ENCODE results near the gene ZCCHC17.

ZCCHC17 gene

GRCh38 chr1:31364561-31365250 lies 67.9 kb downstream of the ZCCHC17 start:
- Histone ChIP-seq H3K27ac (no peak overlapping the region), H3K4me3 (no peak overlapping the region)

- Histone ChIP-seq H3K4me3 (no peak overlapping the region), H3K27ac (no peak overlapping the region)
Observed at GRCh38 chr1:31366796-31367195, 70.0 kb downstream of the ZCCHC17 start.

- Histone ChIP-seq H3K4me3 (no peak overlapping the region), H3K27ac (no peak overlapping the region)
Observed at GRCh38 chr1:31368611-31369107, 71.8 kb downstream of the ZCCHC17 start.

- Histone ChIP-seq H3K27ac (no peak overlapping the region), H3K4me3 (no peak overlapping the region)
Observed at GRCh38 chr1:31370021-31370420, 73.2 kb downstream of the ZCCHC17 start.

GRCh38 chr1:31370565-31370964 lies 73.7 kb downstream of the ZCCHC17 start:
- Histone ChIP-seq H3K27ac (no peak overlapping the region), H3K4me3 (no peak overlapping the region)

GRCh38 chr1:31371121-31371959 lies 74.5 kb downstream of the ZCCHC17 start:
- Histone ChIP-seq H3K27ac (no peak overlapping the region), H3K4me3 (no peak overlapping the region)

- H3K4me3 ChIP-seq = no peak overlapping the region
- peak overlapping the region in 4 of 21 experiments; percentile 84 to 89 (median 86) for H3K27ac ChIP-seq
Observed at GRCh38 chr1:31372051-31372450, 75.2 kb downstream of the ZCCHC17 start.

- H3K27ac ChIP-seq = peak overlapping the region in 16 of 21 experiments; percentile 20 to 89 (median 56)
- H3K4me3 ChIP-seq = peak overlapping the region; percentile 8 to 43 (median 19)
Observed at GRCh38 chr1:31372751-31373055, 75.9 kb downstream of the ZCCHC17 start.

- peak within 1 kb of the TSS; percentile 8 to 43 (median 19) for H3K4me3 ChIP-seq
- peak within 1 kb of the TSS in 17 of 21 experiments; percentile 20 to 89 (median 55) for H3K27ac ChIP-seq
Observed at GRCh38 chr1:31373056-31373896, 76.4 kb downstream of the ZCCHC17 start, which contains the start of gene FABP3. Gene FABP3 (minus strand): TSS chr1:31373076. CDS start chr1:31373014, 62 bp downstream.

GRCh38 chr1:31373897-31374486 lies 77.2 kb downstream of the ZCCHC17 start:
- H3K27ac ChIP-seq = peak overlapping the region in 11 of 21 experiments; percentile 20 to 89 (median 67)
- H3K4me3 ChIP-seq = peak overlapping the region in 5 of 7 experiments; percentile 16 to 43 (median 28)

- Histone ChIP-seq H3K27ac (peak overlapping the region in 2 of 21 experiments; percentile 2 to 20), H3K4me3 (no peak overlapping the region)
Observed at GRCh38 chr1:31374511-31375196, 77.8 kb downstream of the ZCCHC17 start.

- no peak overlapping the region for H3K4me3 ChIP-seq
- no peak overlapping the region for H3K27ac ChIP-seq
Observed at GRCh38 chr1:31376375-31377134, 79.7 kb downstream of the ZCCHC17 start.

GRCh38 chr1:31377364-31377863 lies 80.6 kb downstream of the ZCCHC17 start:
- H3K4me3 ChIP-seq = no peak overlapping the region
- H3K27ac ChIP-seq = no peak overlapping the region

GRCh38 chr1:31378001-31378400 lies 81.2 kb downstream of the ZCCHC17 start:
- no peak overlapping the region for H3K4me3 ChIP-seq
- H3K27ac ChIP-seq = no peak overlapping the region

GRCh38 chr1:31380181-31380580 lies 83.3 kb downstream of the ZCCHC17 start:
- H3K4me3 ChIP-seq = no peak overlapping the region
- no peak overlapping the region for H3K27ac ChIP-seq

- no peak overlapping the region for H3K4me3 ChIP-seq
Observed at GRCh38 chr1:31381394-31382294, 84.8 kb downstream of the ZCCHC17 start.

GRCh38 chr1:31382379-31382989 lies 85.7 kb downstream of the ZCCHC17 start:
- H3K27ac ChIP-seq = no peak overlapping the region
- no peak overlapping the region for H3K4me3 ChIP-seq

More at GRCh38 chr1:31381394-31382294, 84.8 kb downstream of the ZCCHC17 start:
- H3K27ac ChIP-seq = no peak overlapping the region
